ENCODE measurements around the gene KIF1B. TPM values are rescaled to one million over a fixed set of nuclear protein-coding genes. Genes with fewer than 3 reads are reported as not detected.
A peak's percentile ranks its signal among the peaks of the same experiment; 100 is the strongest.

Gene KIF1B
- total and polyA plus RNA-seq, 9 of the 15 experiments (the other 6 are each of a cell fraction or from before 2014, with no cell fraction given): 2.8 to 19.8 (median 11.9) TPM

DNA sequence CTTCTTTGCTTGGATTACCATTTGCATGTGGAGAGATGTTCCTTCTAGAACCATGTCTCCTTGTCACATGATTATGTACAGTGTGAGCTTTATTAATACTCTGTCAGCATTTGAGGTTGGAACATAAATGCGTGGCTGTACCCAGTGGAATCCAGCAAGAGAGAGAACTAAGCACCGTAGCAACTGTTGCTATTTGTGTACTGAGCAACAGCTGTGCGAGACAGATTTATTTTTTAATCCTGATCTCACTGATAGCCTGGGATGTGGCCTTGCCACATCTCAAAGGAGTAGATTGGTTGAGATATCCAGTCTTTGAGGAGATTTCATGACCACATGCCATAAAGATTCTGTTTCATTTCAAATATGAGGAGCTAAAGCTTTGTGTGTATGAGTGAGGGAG lies 43.4 kb downstream of the KIF1B start:
- H2AFZ ChIP-seq (ENCODE audit: low read depth, low read length): no peak overlapping the region
- 0 out of 3 replicates have a peak, but pooled peaks cover 2% of the 10 kb centered on the region for H3K36me3 ChIP-seq (ENCODE audit: control insufficient read depth, insufficient read depth, low read length)
- no peak overlapping the region for H3K4me2 ChIP-seq (ENCODE audit: insufficient read depth, low read length)
- intact Hi-C loops (cut with micrococcal nuclease): no loop called here
- no peak for FAIRE-seq
- H3K9ac ChIP-seq (ENCODE audit: insufficient read depth in 1 of 2, low read depth in 2 of 2, low read length in 2 of 2): no peak overlapping the region
- H3K27me3 ChIP-seq (ENCODE audit: control insufficient read depth in 2 of 2, insufficient read depth in 2 of 2, low read length in 2 of 2): no peaks in the 10 kb centered on the region
- no peaks in the 10 kb centered on the region for H3K9me1 ChIP-seq (ENCODE audit: control insufficient read depth, insufficient read depth, low read length)
- H3K79me2 ChIP-seq (ENCODE audit: control insufficient read depth, insufficient read depth, low read length): no peaks in the 10 kb centered on the region
- POLR2A ChIA-PET: interaction anchor here (0.6 to 1.5 kb wide), 5 partner anchors 8 to 80 kb away, joined by 3 to 5 read pairs (median 4); no protein-coding TSS in a partner anchor
- no peaks in the 10 kb centered on the region for H3K9me3 ChIP-seq (replicated peaks; ENCODE audit: control insufficient read depth, insufficient read depth, low read depth, low read length)
- no peak for ATAC-seq
- no peak overlapping the region for H3K4me3 ChIP-seq
- WGBS (ENCODE audit: insufficient coverage, low coverage, missing lambda C conversion rate): 15% methylated on average over 3 of the region's 3 CpGs
- no peaks in the 10 kb centered on the region for H4K20me1 ChIP-seq (replicated peaks; ENCODE audit: control insufficient read depth, insufficient read depth, low read length)
- H3K27ac ChIP-seq (ENCODE audit: extremely low read depth, low read depth, low read length): no peak overlapping the region
- in situ Hi-C loops (cut with MboI): no loop called here
- CTCF ChIA-PET (ENCODE audit: low intra/inter-chr PET ratio): no interaction called here
- H3K4me1 ChIP-seq (replicated peaks in 1 of 2; ENCODE audit: control insufficient read depth in 2 of 2, insufficient read depth in 2 of 2, low read length in 2 of 2): no peaks in the 10 kb centered on the region
- DNase-seq (ENCODE audit: extremely low read depth in 1 of 4, low spot score in 3 of 4): no peak
- no TSS peak for BruUV-seq (replicated peaks)
- TF ChIP-seq TEAD4 (IDR thresholded peaks at IDR 0.05; ENCODE audit: low read length): no peak
- no peak for TF ChIP-seq TEAD4 (CRISPR knock-in tag; IDR thresholded peaks at IDR 0.05; ENCODE audit: borderline replicate concordance)
- TF ChIP-seq, protein P1, sequence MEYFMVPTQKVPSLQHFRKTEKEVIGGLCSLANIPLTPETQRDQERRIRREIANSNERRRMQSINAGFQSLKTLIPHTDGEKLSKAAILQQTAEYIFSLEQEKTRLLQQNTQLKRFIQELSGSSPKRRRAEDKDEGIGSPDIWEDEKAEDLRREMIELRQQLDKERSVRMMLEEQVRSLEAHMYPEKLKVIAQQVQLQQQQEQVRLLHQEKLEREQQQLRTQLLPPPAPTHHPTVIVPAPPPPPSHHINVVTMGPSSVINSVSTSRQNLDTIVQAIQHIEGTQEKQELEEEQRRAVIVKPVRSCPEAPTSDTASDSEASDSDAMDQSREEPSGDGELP (CRISPR knock-in tag; IDR thresholded peaks at IDR 0.05; ENCODE audit: borderline replicate concordance): no peak; the same call in 1 of the 2 replicates
- TF ChIP-seq, protein P2, sequence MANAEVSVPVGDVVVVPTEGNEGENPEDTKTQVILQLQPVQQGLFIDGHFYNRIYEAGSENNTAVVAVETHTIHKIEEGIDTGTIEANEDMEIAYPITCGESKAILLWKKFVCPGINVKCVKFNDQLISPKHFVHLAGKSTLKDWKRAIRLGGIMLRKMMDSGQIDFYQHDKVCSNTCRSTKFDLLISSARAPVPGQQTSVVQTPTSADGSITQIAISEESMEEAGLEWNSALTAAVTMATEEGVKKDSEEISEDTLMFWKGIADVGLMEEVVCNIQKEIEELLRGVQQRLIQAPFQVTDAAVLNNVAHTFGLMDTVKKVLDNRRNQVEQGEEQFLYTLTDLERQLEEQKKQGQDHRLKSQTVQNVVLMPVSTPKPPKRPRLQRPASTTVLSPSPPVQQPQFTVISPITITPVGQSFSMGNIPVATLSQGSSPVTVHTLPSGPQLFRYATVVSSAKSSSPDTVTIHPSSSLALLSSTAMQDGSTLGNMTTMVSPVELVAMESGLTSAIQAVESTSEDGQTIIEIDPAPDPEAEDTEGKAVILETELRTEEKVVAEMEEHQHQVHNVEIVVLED (CRISPR knock-in tag; IDR thresholded peaks at IDR 0.05): no peak
- TF ChIP-seq, protein P3, sequence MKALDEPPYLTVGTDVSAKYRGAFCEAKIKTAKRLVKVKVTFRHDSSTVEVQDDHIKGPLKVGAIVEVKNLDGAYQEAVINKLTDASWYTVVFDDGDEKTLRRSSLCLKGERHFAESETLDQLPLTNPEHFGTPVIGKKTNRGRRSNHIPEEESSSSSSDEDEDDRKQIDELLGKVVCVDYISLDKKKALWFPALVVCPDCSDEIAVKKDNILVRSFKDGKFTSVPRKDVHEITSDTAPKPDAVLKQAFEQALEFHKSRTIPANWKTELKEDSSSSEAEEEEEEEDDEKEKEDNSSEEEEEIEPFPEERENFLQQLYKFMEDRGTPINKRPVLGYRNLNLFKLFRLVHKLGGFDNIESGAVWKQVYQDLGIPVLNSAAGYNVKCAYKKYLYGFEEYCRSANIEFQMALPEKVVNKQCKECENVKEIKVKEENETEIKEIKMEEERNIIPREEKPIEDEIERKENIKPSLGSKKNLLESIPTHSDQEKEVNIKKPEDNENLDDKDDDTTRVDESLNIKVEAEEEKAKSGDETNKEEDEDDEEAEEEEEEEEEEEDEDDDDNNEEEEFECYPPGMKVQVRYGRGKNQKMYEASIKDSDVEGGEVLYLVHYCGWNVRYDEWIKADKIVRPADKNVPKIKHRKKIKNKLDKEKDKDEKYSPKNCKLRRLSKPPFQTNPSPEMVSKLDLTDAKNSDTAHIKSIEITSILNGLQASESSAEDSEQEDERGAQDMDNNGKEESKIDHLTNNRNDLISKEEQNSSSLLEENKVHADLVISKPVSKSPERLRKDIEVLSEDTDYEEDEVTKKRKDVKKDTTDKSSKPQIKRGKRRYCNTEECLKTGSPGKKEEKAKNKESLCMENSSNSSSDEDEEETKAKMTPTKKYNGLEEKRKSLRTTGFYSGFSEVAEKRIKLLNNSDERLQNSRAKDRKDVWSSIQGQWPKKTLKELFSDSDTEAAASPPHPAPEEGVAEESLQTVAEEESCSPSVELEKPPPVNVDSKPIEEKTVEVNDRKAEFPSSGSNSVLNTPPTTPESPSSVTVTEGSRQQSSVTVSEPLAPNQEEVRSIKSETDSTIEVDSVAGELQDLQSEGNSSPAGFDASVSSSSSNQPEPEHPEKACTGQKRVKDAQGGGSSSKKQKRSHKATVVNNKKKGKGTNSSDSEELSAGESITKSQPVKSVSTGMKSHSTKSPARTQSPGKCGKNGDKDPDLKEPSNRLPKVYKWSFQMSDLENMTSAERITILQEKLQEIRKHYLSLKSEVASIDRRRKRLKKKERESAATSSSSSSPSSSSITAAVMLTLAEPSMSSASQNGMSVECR (CRISPR knock-in tag; IDR thresholded peaks at IDR 0.05): no peak
- no peak for TF ChIP-seq ZC3H4 (CRISPR knock-in tag; IDR thresholded peaks at IDR 0.05; ENCODE audit: borderline replicate concordance)
- TF ChIP-seq, protein P4, sequence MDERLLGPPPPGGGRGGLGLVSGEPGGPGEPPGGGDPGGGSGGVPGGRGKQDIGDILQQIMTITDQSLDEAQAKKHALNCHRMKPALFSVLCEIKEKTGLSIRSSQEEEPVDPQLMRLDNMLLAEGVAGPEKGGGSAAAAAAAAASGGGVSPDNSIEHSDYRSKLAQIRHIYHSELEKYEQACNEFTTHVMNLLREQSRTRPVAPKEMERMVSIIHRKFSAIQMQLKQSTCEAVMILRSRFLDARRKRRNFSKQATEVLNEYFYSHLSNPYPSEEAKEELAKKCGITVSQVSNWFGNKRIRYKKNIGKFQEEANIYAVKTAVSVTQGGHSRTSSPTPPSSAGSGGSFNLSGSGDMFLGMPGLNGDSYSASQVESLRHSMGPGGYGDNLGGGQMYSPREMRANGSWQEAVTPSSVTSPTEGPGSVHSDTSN (CRISPR knock-in tag; IDR thresholded peaks at IDR 0.05; ENCODE audit: low read depth): no peak
- TF ChIP-seq, protein P4 (tag; conservative IDR thresholded peaks at IDR 0.05; ENCODE audit: low read depth): peak; percentile 84
- no peak for TF ChIP-seq NCOA2 (IDR thresholded peaks at IDR 0.05; ENCODE audit: partially characterized antibody in 2 of 2)
- TF ChIP-seq, protein P5, sequence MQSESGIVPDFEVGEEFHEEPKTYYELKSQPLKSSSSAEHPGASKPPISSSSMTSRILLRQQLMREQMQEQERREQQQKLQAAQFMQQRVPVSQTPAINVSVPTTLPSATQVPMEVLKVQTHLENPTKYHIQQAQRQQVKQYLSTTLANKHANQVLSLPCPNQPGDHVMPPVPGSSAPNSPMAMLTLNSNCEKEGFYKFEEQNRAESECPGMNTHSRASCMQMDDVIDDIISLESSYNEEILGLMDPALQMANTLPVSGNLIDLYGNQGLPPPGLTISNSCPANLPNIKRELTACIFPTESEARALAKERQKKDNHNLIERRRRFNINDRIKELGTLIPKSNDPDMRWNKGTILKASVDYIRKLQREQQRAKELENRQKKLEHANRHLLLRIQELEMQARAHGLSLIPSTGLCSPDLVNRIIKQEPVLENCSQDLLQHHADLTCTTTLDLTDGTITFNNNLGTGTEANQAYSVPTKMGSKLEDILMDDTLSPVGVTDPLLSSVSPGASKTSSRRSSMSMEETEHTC (IDR thresholded peaks at IDR 0.05): no peak
- no peak for TF ChIP-seq SRSF1 (IDR thresholded peaks at IDR 0.05; ENCODE audit: low read depth, low read length)
